NCI-H146 treated with DMSO at 0.1 percent for 48 hours (cell line): ENCODE measurements around the gene KIF5B.
A peak's percentile ranks its signal among the peaks of the same experiment; 100 is the strongest.
"Not testable (repeated sequence)": the region's sequence is repeated elsewhere in the genome, so short reads cannot be mapped to it uniquely, and the experiment has no call there.

ENCODE experiments used
- DNase-seq: peaks from one replicate; lab custom pipeline; 2025; ENCODE audit not compliant: unreplicated experiment; lab: John Stamatoyannopoulos, UW

KIF5B gene

GRCh38 chr10:32056136-32057035 is at the start of gene KIF5B:
KIF5B (minus strand) TSS chr10:32056425; CDS start chr10:32055973, 452 bp downstream.
- DNase-seq = peak; percentile 60

GRCh38 chr10:32105782-32106382 is 49.7 kb upstream of the KIF5B start:
- DNase-seq = peak; percentile 87

GRCh38 chr10:32104622-32105509 is 48.6 kb upstream of the KIF5B start:
- no peak for DNase-seq

GRCh38 chr10:32104181-32104580 is 48.0 kb upstream of the KIF5B start:
- DNase-seq = no peak

GRCh38 chr10:32103721-32104120 is 47.5 kb upstream of the KIF5B start:
- no peak for DNase-seq

GRCh38 chr10:32098566-32099259 is 42.5 kb upstream of the KIF5B start:
- not testable (repeated sequence) for DNase-seq

GRCh38 chr10:32095116-32095733 is 39.0 kb upstream of the KIF5B start:
- peak; percentile 2 for DNase-seq

GRCh38 chr10:32093650-32094049 is 37.4 kb upstream of the KIF5B start:
- DNase-seq = no peak

- no peak for DNase-seq
Measured at GRCh38 chr10:32091046-32091445, 34.8 kb upstream of the KIF5B start.

GRCh38 chr10:32084185-32084851 is 28.1 kb upstream of the KIF5B start:
- no peak for DNase-seq

- no peak for DNase-seq
Measured at GRCh38 chr10:32077896-32078485, 21.8 kb upstream of the KIF5B start.

- no peak for DNase-seq
Measured at GRCh38 chr10:32073659-32074058, 17.4 kb upstream of the KIF5B start.

GRCh38 chr10:32073128-32073527 is 16.9 kb upstream of the KIF5B start:
- no peak for DNase-seq

- no peak for DNase-seq
Measured at GRCh38 chr10:32072025-32072800, 16.0 kb upstream of the KIF5B start.

GRCh38 chr10:32070645-32071044 is 14.4 kb upstream of the KIF5B start:
- no peak for DNase-seq

GRCh38 chr10:32068569-32068968 is 12.3 kb upstream of the KIF5B start:
- DNase-seq = no peak

- DNase-seq = not testable (repeated sequence)
Measured at GRCh38 chr10:32067931-32068330, 11.7 kb upstream of the KIF5B start.

- no peak for DNase-seq
Measured at GRCh38 chr10:32065856-32066255, 9.6 kb upstream of the KIF5B start.

GRCh38 chr10:32061440-32061839 is 5.2 kb upstream of the KIF5B start:
- no peak for DNase-seq
